ENCODE data around the gene ANKRD40.

DNA sequence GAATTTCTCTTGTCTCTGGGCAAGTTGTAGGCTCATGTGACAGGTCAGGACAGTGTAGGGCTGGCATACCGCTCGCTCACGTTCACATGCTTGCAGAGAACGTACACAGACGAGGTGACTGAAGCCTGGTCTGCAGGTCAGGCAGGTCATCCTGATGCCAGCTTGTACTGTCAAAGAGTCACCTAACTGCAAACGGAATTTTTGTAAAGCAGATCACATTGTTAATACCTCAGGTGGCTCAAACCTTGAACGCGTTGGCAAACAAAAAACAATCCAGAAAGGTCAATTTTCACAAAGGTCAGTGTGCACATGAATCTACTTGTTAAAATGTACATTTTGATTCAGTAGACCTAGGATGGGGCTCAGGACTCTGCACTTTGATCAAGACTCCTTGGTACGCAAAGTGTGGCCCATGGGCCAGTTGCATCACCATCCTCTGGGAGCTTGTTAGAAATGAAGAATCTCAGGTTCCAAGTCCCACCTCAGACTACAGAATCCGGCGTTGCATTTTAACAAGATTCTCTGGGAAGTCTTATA, 28.6 kb downstream of the ANKRD40 start:
- TF ChIP-seq, protein P1, sequence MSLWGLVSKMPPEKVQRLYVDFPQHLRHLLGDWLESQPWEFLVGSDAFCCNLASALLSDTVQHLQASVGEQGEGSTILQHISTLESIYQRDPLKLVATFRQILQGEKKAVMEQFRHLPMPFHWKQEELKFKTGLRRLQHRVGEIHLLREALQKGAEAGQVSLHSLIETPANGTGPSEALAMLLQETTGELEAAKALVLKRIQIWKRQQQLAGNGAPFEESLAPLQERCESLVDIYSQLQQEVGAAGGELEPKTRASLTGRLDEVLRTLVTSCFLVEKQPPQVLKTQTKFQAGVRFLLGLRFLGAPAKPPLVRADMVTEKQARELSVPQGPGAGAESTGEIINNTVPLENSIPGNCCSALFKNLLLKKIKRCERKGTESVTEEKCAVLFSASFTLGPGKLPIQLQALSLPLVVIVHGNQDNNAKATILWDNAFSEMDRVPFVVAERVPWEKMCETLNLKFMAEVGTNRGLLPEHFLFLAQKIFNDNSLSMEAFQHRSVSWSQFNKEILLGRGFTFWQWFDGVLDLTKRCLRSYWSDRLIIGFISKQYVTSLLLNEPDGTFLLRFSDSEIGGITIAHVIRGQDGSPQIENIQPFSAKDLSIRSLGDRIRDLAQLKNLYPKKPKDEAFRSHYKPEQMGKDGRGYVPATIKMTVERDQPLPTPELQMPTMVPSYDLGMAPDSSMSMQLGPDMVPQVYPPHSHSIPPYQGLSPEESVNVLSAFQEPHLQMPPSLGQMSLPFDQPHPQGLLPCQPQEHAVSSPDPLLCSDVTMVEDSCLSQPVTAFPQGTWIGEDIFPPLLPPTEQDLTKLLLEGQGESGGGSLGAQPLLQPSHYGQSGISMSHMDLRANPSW (CRISPR knock-in tag; conservative IDR thresholded peaks at IDR 0.05; ENCODE audit: low read depth): no peak
- TF ChIP-seq, protein P2, sequence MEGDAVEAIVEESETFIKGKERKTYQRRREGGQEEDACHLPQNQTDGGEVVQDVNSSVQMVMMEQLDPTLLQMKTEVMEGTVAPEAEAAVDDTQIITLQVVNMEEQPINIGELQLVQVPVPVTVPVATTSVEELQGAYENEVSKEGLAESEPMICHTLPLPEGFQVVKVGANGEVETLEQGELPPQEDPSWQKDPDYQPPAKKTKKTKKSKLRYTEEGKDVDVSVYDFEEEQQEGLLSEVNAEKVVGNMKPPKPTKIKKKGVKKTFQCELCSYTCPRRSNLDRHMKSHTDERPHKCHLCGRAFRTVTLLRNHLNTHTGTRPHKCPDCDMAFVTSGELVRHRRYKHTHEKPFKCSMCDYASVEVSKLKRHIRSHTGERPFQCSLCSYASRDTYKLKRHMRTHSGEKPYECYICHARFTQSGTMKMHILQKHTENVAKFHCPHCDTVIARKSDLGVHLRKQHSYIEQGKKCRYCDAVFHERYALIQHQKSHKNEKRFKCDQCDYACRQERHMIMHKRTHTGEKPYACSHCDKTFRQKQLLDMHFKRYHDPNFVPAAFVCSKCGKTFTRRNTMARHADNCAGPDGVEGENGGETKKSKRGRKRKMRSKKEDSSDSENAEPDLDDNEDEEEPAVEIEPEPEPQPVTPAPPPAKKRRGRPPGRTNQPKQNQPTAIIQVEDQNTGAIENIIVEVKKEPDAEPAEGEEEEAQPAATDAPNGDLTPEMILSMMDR (IDR thresholded peaks at IDR 0.05): no peak
- TF ChIP-seq, protein P3, sequence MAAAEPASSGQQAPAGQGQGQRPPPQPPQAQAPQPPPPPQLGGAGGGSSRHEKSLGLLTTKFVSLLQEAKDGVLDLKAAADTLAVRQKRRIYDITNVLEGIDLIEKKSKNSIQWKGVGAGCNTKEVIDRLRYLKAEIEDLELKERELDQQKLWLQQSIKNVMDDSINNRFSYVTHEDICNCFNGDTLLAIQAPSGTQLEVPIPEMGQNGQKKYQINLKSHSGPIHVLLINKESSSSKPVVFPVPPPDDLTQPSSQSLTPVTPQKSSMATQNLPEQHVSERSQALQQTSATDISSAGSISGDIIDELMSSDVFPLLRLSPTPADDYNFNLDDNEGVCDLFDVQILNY (CRISPR knock-in tag; IDR thresholded peaks at IDR 0.05): no peak
- TF ChIP-seq NR1H2 (CRISPR knock-in tag; IDR thresholded peaks at IDR 0.05) (no peak), ZBTB21 (CRISPR knock-in tag; IDR thresholded peaks at IDR 0.05; ENCODE audit: borderline replicate concordance) (no peak), TEAD4 (CRISPR knock-in tag; IDR thresholded peaks at IDR 0.05) (no peak)
